Measurements from ENCODE around the gene RSPH10B2. TPM values are rescaled to one million over a fixed set of nuclear protein-coding genes. Genes with fewer than 3 reads are reported as not detected.
"Not testable (repeated sequence)": the region's sequence is repeated elsewhere in the genome, so short reads cannot be mapped to it uniquely, and the experiment has no call there.

The RSPH10B2 gene
- total RNA-seq, 1 experiment from 2014 or later: 6.6 TPM

DNA sequence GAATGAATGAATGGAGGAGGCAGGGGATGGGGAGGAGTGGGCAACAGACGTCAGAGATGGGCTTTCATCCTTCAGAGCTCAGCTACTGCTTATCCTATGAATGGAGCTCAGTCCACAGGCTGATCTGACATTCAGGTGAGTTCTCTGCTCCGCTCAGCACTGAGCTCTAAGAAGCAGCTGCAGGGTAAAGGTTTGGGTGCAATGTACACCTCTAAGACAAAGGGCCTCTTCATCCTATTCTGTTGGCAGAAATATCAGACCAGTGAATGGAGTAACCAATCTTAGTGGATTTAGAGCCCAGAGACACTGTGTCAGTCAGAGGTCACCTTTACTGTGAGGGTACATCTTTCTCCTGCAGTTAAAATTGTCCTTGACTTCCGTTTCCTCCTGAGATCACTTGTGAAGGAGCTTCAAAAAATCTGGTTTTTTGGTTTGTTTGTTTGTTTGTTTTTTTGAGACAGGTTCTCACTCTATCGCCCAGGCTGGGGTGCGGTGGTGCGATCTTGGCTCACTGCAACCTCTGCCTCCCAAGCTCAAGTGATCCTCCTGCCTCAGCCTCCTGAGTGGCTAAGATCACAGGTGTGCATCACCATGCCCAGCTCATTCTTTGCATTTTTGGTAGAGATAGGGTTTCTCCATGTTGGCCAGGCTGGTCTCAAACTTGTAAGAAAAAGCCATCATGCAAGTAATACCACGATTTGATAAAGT is 77.3 kb downstream of the RSPH10B2 start:
- no peak for DNase-seq (ENCODE audit: low spot score)
- in situ Hi-C loops (cut with HindIII; ENCODE audit: low sequenced_read_pairs): no loop called here

DNA sequence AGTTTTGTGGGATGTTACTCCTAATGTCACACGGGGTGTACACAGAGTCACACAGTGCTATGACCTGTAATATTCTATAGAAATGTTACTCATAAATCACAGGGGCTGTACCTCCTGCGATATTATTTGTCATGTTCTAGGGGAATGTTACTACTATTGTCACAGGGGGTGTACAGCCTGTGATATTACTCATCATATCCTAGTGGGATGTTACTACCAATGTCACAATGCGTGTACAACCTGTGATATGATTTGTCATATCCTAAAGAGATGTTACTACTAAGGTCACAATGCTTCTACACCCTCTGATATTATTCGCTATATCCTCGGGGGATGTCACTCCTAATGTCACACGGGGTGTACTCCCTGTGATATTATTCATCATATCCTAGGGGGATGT is 79.7 kb downstream of the RSPH10B2 start:
- in situ Hi-C loops (cut with HindIII; ENCODE audit: low sequenced_read_pairs): no loop called here
- no peak for DNase-seq (ENCODE audit: low spot score)

DNA sequence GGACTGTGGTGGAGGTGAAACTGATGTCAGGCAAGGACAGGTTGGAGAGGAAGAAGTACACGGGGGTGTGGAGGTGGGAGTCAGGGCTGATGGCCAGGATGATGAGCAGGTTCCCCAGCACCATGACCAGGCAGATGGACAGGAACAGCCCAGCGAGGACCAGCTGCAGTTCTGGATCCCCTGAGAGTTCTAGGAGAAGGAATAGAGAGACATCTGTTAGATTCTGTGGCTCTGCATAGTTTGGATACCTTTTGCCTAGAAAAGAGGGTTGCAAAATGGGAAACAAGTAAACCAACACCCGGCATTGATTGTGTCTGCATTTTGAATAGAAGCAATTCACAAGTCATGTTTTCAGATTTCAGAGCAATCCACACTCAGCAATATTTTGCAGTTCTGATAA is 81.6 kb downstream of the RSPH10B2 start:
- DNase-seq (ENCODE audit: low spot score); in situ Hi-C loops (cut with HindIII; ENCODE audit: low sequenced_read_pairs): not testable (repeated sequence)

- in situ Hi-C loops (cut with HindIII; ENCODE audit: low sequenced_read_pairs); DNase-seq (ENCODE audit: low spot score): not testable (repeated sequence)
Observed at GRCh38 chr7:6837081-6837480, 83.2 kb downstream of the RSPH10B2 start.

GRCh38 chr7:6842278-6842921 is 88.5 kb downstream of the RSPH10B2 start:
- in situ Hi-C loops (cut with HindIII; ENCODE audit: low sequenced_read_pairs); DNase-seq (ENCODE audit: low spot score): not testable (repeated sequence)

DNA sequence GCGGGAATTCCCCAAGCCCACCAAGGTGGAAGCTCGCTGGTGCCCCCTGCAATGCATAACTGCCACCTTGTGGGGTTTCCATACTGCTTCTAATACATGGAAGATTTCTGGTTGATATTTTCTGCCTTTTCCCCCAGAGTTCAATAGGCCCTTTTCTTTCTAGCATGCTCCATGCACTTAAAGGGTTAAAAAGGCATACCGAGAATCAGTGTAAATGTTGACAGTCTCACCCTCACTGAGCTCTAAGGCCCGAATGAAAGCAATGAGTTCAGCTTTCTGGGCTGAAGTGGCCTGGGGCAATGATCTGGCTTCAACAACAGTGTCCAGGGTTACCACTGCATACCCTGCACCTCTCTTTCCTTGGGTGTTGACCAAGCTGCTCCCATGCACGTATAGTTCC is 89.2 kb downstream of the RSPH10B2 start:
- in situ Hi-C loops (cut with HindIII; ENCODE audit: low sequenced_read_pairs): not testable (repeated sequence)

DNA sequence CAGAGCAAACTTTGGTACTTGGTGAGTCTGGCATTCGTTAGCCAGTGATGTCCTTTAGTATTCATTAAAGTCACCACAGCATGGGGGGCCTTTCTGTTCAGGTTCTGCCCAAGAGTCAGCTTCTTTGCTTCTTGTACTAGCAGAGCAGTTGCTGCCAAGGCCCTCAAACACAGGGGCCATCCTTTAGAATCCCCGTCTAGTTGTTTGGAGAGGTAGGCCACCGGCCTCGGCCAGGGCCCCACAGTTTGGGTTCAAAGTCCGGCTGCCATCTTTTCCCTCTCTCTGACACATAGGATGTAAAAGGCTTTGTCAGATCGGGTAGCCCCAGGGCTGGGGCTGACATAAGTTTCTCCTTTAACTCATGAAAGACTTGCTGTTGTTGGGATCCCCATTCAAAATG is 89.8 kb downstream of the RSPH10B2 start:
- in situ Hi-C loops (cut with HindIII; ENCODE audit: low sequenced_read_pairs); DNase-seq (ENCODE audit: low spot score): not testable (repeated sequence)

More for the DNA sequence above, 89.2 kb downstream of the RSPH10B2 start:
- DNase-seq (ENCODE audit: low spot score): not testable (repeated sequence)

DNA sequence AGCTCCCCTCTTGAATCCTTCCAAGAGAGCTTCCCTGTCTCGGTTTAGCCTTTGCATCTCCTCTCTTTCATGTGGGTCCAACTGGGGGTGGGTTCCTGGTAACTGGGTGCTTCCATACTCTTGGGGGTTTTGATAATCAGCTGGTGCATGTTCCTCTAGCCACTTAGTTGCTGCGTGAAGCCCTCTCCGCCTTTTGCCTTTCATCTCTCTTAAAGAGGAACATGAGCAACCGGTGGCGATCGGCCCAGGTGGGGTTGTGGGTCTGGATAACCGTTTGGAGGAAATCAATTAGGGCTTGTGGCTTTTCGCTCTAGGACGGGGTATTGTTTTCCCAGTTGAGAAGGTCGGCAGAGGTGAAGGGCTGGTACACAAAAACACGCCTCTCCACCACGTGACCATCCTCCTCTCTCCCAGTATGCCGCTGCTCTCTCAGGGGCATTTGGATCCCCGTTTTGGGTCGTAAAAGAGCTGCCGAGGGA is 92.1 kb downstream of the RSPH10B2 start:
- in situ Hi-C loops (cut with HindIII; ENCODE audit: low sequenced_read_pairs); DNase-seq (ENCODE audit: low spot score): not testable (repeated sequence)

GRCh38 chr7:6847751-6848150 is 93.8 kb downstream of the RSPH10B2 start:
- in situ Hi-C loops (cut with HindIII; ENCODE audit: low sequenced_read_pairs); DNase-seq (ENCODE audit: low spot score): not testable (repeated sequence)

Other genes starting within 250 kb of the RSPH10B2 start
- 0.44 TPM in 1 of 2 replicates, not detected in the other for gene GRID2IP, start 202.6 kb upstream of the RSPH10B2 start, total RNA-seq (2014; rRNA removed; shearing (Covaris generic))
- gene ZDHHC4, start 176.6 kb upstream of the RSPH10B2 start, total RNA-seq (2014; rRNA removed; shearing (Covaris generic)): 65.5 and 66.3 TPM in 2 replicates
- gene INTS15, start 164.1 kb upstream of the RSPH10B2 start, total RNA-seq (2014; rRNA removed; shearing (Covaris generic)): 24.5 and 33.1 TPM in 2 replicates
- gene ZNF853, start 138.5 kb upstream of the RSPH10B2 start, total RNA-seq (2014; rRNA removed; shearing (Covaris generic)): 12.1 and 16.6 TPM in 2 replicates
- gene ZNF316, start 116.8 kb upstream of the RSPH10B2 start, total RNA-seq (2014; rRNA removed; shearing (Covaris generic)): 15.3 and 20.2 TPM in 2 replicates
- gene ZNF12, start 47.2 kb upstream of the RSPH10B2 start, total RNA-seq (2014; rRNA removed; shearing (Covaris generic)): 12.0 and 12.8 TPM in 2 replicates
- 35.8 and 38.3 TPM in 2 replicates for gene CCZ1B, start 72.2 kb downstream of the RSPH10B2 start, total RNA-seq (2014; rRNA removed; shearing (Covaris generic))